Stimulated activated CD4-positive, alpha-beta T cell treated with anti-CD3 and anti-CD28 coated beads, Interleukin-4, amount 100 ng/mL, for 4 hours (primary cell): ENCODE measurements around the gene GATC.
A peak's percentile ranks its signal among the peaks of the same experiment; 100 is the strongest.
"Not testable (repeated sequence)": the region's sequence is repeated elsewhere in the genome, so short reads cannot be mapped to it uniquely, and the experiment has no call there.

Experiments
- DNase-seq, 2 experiments: peaks; one replicate each; pipeline ENCODE4 v3.0.0-alpha.2; 2020

Gene GATC

DNA sequence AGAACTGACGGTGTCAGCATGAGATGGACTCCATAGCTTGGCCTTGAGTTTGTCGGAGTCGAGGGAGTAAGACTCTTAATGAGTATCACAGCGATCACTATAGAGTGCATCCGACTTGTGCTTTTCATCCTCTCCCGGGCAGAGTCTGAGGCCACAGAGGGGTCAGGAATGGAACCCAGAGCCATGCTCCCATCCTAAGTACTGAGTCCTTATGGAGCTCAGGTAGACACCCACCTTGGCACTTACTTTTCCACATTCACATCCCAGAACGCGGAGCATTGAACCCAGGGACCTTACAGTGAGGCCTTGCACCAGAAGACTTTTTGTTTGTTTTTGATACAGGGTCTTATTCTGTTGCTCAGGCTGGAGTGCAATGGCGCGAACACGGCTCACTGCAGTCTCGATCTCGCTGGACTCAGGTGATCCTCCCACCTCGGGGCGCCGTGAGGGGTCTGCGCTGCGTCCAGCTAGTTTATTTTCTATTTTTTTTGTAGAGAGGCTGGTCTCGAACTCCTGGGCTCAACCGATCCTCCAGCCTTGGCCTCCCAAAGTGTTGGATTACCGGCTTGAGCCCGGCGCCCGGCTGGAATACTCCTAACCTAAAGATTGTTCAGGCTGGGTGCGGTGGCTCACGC lies 24.0 kb downstream of the GATC start:
- no peak for DNase-seq

DNA sequence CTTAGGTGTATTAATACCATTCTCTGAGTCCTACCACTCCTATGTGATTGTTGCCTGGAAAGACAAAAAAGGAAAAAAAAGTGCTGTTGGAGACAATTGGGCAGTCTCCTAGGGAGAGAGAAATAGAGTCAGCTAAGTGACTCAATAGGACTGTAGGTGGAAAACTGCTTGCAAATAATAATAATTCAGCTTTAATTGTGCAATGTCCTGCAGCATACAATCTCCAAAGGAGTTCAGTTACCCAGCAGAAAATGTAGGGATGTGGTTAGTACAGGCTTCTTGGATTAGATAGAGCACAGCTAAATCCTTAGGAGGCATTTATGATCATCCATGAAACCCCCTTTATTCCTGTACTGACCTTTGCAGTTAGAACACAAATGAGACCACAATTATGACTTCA lies 26.3 kb downstream of the GATC start:
- no peak for DNase-seq

DNA sequence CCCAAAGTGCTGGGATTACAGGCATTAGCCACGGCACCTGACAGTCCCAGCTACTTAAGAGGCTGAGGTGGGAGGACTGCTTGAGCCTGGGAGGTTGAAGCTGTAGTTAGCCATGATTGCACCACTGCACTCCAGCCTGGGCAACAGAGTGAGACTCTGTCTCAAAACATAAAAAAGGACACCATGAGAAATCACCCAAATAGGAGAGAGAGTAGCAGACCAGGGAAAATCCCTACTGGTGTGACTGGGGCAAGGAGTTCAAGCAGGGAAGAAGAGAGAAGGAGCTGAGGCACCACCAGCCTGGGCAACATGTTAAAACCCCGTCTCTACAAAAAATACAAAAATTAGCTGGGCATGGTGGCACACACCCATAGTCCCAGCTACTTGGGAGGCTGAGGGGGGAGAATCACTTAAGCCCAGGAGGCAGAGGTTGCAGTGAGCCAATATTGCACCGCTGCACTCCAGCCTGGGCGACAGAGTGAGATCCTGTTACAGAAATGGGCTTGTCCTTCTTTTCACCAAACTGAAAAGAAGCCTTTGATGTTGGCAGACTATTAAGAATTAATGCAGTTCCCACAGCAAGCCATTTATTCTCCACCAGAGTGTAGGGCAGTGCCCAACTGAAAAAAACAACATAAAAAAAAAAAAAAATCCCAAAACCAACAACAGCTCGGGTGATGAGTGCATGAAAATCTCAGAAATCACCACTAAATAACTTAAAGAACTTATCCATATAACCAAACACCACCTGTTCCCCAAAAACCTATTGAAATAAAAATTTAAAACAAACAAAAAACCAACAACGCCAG lies 27.8 kb downstream of the GATC start:
- DNase-seq = no peak

DNA sequence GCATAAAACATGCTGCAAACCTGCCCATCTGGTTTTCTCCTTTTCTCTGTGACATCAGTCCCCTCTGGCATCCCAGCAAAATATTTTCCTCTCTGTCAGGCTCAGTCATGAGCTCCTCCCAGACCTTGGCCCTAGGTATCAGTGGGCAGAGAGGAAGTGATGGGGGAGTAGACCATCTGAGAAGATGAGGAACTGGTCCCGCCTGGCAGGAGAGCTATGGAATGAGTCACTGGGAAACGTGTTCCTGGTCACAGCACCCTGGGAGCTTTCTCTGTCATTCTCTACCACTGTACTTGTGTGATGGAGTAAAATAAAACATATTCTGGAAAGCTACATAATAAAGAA lies 28.3 kb downstream of the GATC start:
- no peak for DNase-seq

DNA sequence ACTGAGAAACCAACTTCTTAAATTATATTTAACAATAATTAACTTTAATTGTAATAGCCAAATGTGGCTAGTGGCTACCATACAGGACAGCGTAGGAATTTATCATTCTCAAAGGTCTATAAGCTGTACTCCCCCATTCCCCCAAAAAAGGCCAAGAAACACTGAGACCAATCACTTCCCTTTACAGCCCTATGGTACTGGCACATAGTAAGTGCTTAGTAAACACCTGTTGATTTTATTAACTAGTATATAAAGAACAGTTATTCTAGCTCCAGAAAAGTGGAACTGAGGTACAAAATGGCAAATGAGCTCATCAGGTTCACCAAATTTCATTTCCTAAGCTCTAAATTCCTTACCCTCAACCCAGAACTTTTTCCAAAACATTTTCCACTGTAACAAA lies 29.4 kb downstream of the GATC start:
- DNase-seq = no peak

DNA sequence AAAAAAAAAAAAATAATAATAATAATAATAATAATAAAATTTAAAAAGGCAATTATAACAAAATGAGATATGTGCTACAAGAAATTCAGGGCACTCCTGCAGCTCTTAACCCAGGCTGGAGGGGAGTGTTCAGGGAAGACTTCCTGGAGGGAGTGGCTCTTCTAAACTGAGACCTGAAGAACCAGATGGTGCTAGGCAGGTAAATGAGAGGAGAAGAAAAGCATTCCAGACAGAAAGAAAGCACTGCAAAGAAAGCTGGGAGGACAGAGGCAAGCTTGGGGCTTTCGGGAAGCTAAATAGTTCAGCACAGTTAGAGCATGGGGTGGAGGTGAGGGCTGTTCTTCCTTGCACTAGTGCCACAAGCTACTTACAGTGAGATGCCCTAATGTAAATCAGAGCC lies 33.2 kb downstream of the GATC start:
- no peak for DNase-seq

DNA sequence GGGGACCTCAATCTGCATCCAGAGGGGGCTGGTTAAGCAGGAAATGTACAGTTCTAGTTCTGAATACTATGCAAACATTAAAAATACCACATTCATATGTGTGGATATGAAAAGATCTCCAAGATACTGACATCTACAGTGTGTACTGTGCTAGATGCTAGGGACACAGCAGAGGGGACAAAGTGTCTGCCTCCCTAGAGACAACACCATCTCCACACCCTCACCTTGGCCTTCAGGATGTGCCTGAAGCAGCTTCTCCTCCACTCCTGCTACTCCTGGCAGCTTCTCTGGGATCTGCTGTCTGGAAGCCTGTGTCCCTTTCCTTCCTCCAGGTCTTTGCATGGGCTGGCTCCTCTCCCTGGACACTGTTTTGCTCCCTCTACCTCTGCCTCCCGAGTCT lies 34.0 kb downstream of the GATC start:
- no peak for DNase-seq

DNA sequence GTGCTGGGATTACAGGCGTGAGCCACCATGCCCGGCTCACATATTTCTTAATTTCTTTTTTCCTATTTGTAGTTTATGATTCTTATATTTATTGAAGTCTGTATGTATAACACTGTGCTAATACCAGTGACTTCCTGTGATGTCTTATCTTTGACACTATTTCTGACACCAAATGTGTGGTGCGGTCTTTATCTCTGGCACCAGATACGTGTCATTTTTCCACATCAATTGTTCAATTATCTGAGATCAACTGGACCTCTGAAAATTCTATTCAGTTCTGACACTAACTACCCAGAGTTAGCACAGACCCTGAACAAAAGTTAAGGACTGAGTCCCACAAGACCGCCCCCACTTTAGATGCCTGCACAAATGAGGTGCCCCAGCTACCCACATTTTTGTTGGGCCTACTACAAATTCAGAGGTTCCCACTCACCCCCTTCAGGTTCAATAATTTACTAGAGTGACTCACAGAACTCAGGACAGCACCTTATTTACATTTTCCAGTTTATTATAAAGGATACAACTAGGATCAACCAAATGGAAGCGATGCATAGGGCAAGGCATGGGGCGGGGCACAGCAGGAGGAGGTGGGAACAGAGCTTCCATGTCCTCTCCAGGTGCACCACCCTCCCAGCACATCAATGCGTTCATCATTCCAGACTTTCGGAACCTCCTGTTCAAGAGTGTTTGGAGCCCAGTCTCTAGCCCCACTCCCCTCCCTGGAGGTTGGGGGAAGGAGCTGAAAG lies 35.0 kb downstream of the GATC start:
- DNase-seq = no peak

DNA sequence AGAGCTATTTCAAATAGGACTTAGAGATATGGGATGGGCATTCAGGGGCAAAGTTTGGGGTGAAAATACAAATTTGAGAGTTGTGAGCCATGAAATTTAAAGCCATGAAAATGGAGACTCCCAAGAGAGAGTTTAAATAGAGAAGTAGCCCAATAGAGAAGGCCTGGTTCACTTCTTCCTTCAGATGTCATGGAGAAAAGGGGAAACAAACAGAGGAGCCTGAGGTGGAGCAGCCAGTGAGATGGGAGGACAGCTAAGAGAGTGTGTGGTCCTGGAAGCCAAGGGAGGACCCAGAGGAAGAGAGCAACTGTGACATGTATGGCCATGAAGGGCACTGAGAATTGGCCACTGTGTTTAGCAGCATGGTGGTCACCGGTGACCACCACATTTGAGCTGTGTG lies 37.4 kb downstream of the GATC start:
- no peak for DNase-seq

DNA sequence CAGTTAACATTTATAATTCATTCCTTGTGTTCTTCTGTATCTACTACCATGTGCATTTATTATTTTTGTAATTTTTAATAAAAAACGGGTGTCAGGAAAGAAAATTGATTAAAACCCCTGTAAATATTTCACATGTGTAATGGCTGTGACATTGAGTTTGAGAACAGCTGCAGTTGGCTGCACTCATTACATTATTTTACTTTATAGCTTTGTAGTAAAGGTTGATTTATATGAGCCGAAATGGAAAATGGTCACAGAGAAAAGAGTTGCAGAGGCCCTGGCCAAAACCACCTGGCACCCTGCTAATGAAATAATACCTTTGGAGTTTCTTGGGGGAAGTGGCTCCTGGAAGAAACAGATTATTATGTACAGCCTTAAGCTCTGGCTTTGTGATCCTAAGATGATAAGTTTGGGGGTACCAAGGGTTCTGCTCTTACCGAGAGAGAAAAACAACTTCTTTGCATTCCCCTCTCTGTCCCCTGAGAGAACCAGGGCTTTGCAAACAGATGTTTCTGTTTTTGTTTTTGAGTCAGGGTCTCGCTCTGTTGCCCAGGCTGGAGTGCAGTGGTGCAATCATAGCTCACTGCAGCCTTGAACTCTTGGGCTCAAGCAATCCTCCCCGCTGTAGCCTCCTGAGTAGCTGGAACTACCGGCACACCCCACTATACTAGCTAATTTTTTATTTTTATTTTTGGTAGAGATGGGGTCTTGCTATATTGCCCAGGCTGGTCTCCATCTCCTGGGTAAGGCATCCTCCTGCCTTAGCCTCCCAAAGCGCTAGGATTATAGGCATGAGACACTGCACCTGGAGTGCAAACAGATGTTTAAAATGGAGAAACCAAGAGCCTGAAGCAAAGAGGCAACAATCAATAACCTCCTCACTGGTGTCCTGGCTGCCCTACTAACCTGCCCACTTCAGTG lies 40.0 kb downstream of the GATC start:
- no peak for DNase-seq

DNA sequence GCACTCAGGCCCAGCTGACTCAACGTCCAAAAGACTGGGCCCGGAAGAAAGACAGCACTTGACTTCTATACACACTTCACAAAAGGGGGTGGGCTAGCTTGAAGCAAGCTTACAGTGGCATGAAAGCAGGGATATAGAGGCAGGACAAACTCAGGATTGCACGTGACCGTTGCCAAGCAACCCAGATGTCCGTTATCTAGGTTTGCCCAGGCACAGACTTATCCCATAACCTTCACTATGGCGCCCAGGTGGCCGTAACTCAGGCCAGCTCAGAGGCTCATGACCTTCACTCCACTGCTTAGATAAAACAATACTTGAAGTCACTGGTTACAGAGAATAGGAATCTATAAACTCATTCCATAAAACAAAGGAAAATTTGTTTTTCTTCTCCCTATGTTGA lies 41.3 kb downstream of the GATC start:
- DNase-seq = not testable (repeated sequence)

DNA sequence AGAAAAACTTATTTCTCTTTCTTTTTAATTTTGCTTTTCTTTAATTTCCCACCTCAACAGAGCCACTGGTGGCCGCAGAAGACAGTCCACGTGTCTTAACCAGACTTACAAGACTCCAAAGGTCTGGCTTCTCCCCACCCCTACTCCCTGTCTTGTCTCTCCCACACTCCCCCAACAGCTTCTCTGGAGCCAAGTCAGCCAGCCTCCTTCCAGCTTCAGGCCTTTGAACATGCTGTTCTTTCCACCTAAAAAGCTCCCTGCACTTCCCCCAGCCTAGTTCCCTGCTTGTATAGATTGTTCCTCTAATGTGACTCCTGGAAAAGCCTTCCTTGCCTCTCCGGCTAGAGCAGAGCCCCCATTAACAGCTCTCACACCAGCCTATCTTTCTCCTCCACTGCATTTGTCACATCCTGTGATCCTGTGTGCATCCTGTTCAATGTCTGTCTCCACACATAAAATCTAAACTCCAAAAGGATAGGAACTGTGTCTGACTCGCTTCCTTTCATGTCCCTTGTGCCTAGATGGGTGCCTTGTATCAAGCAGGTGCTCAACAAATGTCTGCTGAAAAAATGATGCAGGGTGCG lies 41.9 kb downstream of the GATC start:
- no peak for DNase-seq

DNA sequence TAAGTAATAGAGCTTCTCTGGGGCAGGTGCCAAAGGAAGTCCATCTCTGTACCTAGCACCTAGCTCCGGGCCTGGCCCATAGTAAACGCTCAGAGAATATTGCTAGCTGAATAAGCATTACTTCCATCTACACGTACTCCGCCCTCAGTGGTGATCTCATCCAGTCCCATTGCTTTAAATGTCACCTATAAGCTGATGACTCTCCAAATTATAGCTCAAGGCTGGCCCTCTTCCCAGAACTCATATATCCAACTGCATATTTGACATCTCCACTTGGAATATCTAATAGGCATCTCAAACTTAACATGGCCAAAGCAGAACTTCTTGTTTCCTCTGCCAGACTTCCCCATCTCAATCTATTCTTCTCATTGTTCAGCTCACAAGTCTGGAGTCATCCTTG lies 42.8 kb downstream of the GATC start:
- DNase-seq = no peak

DNA sequence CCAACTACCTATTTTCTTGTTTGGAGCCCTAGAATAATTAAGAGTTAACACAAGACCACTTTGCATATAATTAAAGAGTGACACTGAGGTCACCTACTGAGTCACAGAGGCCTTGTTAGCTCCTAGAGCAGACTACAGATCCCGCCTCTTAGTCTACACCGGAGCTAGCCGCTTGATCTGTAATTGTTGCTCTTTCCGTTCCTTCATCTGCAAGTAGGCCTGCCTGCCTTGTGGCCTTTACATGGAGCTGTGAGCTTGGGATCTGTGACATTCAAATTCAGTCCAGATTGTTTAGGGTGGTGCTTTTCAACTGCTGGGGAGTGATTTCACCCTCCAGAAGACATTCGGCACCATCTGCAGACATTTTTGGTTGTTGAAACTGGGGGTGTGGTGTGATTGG lies 44.1 kb downstream of the GATC start:
- no peak for DNase-seq

DNA sequence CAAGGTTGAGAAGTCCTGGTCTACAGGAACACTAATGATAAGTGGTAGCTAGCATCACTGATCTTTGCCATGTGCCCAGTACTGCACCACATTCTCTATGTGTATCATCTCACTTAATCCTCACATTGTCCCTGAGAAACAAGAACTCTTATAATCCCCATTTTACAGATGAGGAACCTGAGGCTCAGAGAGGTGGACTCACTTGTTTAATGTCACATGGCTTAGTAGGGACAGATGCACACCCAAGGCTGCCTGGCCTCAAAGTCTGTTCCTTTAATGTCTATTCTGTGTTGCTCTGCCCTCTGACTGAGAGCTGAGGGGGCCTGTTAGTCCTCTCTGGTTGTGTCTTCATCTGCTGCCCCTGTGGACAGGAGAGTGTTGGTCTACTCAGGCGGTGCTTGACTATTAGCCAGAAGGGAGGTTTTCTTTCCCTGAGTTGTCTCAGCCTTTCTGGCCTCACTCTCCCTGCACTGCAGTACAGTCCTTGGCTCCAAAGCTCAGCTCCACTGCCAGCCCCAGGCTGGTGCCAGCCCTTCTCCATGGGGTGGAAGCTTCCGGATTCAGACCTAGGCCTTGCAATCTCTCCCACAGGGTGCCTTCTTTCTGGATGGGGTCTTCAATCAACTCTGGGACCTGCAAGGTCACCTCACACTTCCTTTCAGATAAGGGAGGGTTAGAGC lies 44.7 kb downstream of the GATC start:
- no peak for DNase-seq

DNA sequence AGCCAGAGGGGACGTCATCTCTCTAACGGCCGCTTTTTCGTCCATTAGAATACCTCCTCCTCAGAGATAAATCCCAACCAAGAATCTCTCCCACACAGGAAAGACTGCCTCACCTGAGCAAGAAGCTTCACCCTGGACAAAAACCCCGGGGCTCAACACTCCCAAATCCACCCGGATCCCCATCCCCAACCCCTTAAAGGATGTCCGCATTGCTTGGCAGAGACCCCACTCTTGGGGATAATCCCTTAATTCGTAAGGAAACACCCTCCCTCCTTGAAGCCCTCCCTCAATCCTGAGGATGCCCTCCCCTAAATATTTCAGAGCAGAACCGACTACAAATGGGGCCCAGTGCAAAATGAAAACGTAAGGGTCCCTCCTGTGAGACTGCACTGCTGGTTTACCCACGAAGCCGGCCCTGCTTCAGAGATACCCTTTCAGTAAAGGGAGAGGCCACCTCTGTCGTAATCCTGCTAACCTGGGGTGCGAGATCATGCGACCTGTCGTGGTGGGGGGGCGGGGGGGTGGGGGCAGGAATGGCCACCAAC lies 49.0 kb downstream of the GATC start:
- DNase-seq = peak in 1 of 2 experiments; percentile 1

DNA sequence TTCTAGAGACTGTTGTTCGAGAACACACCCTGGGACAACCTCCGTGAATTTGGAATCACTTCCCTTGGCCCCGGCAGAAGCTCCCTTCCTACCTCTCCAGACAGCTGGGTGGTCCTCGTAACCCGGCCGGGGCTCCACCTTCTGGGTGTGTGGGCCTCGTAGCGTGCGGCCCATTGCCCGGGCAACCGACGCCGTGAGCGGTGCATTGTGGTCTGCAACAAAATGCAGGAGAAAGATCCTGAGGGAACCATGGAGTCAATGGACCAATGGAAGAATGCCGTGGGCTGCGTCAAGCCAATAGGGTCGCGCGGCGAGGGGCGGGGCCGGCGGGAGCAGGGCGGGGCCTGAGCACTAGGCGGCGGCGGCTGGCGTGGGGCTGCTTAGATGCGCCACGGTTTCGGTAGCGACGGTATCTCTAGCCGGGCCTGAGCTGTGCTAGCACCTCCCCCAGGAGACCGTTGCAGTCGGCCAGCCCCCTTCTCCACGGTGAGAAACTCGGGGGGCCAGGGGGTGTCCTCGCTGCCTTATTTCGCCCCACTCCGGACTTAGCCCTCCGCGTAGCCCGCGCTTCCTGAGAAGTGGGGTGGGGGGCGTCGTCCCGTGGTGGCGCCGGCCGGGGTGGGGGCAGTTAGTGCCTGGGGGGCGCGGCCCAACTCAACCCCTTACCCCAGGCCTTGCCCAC lies 49.6 kb downstream of the GATC start, which contains the start of gene DYNLL1:
DYNLL1 (plus strand) TSS at position 383 of the 682 bp plus-strand sequence. CDS start 309 bp downstream, outside the sequence.
- peak; percentile 94 to 98 for DNase-seq

DNA sequence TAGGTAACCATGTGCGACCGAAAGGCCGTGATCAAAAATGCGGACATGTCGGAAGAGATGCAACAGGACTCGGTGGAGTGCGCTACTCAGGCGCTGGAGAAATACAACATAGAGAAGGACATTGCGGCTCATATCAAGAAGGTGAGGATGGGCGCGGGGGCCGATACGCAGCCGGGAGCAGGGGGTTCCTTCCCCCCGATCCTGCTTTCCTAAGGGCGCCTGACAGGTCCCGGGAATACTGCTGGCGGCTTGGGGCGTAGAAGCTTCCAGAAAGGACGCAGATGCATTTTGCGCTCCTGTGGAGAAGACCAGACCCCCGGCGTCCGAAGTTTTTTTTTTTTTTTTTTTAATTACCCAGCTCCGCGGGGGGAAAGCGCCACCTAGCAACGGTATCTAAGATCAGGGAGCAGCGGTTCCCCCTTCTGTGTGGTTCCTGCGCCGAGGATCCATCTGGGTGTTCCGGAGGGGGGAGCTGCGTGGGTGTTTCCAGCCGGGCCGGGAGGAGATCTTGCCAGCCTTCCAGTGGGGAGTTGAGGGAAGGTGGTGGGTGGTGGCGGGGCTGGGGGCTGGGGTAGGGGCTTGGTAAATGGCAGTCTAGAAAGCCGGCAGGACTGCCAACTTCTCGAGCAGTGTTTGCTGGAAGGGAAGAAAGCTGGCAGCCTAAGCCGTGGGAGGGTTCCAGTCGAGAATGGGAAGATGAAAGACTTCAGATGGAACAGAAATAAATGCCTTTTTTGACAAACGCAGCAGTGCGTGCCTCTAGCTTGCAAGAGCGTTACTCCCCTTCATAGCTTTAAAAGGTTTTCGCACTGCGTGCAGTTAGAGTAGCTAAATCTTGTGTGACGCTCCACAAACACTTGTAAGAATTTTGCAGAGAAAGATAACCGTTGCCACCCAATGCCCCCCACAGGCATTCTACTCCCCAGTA lies 50.4 kb downstream of the GATC start:
- peak; percentile 36 to 44 for DNase-seq

DNA sequence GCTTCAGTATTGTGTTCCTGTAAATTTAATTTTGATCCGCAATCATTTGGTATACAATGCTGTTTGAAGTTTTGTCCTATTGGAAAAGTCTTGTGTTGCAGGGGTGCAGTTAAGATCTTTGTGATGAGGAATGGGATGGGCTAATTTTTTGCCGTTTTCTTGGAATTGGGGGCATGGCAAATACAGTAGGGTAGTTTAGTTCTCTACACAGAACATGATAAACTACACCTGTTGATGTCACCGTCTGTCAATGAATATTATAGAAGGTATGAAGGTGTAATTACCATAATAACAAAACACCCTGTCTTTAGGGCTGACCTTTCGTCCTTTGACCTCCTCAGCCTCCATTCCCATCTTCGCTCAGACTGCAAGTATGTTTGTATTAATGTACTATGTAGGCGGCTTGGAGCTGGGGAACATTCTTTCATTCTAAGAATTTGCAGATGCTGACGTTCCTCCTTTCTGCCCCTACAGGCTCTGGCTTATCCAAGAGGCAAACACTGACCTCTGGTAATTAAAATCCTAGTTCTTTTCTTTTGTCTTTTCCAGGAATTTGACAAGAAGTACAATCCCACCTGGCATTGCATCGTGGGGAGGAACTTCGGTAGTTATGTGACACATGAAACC lies 51.4 kb downstream of the GATC start:
- no peak for DNase-seq
